Neutrophil (primary cell): ENCODE measurements around the gene ST6GALNAC4.

Experiments used
- H3K27ac ChIP-seq: fragments of 200-600 bp; sonication (generic); 2 replicates; pipeline ENCODE4 v1.5.1; 2016; ENCODE audit warnings: mild to moderate bottlenecking, moderate library complexity
- H3K27me3 ChIP-seq: fragments of 200-600 bp; sonication (generic); 2 replicates; pipeline ENCODE4 v1.6.0; 2016; ENCODE audit warnings: mild to moderate bottlenecking
- H3K36me3 ChIP-seq: fragments of 200-600 bp; sonication (generic); 2 replicates; pipeline ENCODE4 v1.5.1; 2017
- H3K4me1 ChIP-seq, 2 experiments: fragments of 200-600 bp in 1 of 2; sonication (generic) in 1 of 2; 1 replicate in 1 of 2; 2 replicates in 1 of 2; pipeline versions ENCODE4 v1.5.1 to v1.6.1; 2013 to 2016; ENCODE audit warnings: low read depth in 1 of 2, low read length in 1 of 2, mild to moderate bottlenecking in 1 of 2, moderate library complexity in 1 of 2; ENCODE audit not compliant: control insufficient read depth in 1 of 2, insufficient read depth in 1 of 2
- H3K4me3 ChIP-seq, 2 experiments: fragments of 200-600 bp in 1 of 2; sonication (generic) in 1 of 2; 1 replicate in 1 of 2; 2 replicates in 1 of 2; pipeline ENCODE4 v1.5.1; 2013 to 2016; ENCODE audit warnings: low read depth in 1 of 2, low read length in 1 of 2, mild to moderate bottlenecking in 1 of 2, moderate library complexity in 1 of 2
- H3K9me3 ChIP-seq: fragments of 200-600 bp; sonication (generic); 2 replicates; pipeline ENCODE4 v1.5.1; 2016
- TF ChIP-seq, protein P1 (sequence below): fragments of 200-600 bp; sonication (generic); IDR thresholded peaks from 2 replicates; pipeline ENCODE4 v1.5.1; 2016; ENCODE audit warnings: antibody characterized with exemption

ST6GALNAC4 gene

DNA sequence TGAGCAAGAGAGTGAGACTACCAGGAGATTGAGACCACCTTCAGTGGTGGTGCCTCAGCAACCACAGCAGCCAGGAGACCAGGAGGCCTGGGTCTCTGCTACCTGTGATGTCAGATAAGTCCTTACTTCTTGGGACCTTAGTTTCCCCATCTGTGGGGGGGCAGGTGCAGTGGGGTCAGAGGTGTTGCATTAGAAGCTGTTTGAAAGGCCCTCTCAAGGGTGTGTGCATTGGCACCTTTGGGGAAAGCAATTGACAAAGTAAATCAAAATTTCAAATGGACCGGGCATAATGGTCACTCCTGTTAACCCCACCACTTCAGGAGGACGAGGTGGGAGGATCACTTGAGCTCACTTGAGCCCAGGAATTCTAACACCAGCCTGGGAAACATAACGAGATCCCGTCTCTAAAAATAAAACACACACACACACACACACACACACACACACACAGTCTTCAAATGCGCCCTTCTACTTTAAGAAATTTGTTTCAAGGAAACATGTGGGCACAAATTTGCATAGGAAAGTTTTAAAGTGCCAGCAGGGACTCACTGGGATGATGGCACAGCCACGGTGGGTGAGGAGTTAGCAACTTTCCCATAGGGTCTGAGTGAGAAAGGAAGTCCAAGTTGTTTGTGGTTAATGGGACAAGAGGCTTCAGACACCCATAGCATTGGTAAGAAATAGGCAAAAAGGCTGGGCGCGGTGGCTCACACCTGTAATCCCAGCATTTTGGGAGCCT is 38.0 kb downstream of the ST6GALNAC4 start:
- no peak overlapping the region for H3K4me3 ChIP-seq
- no peak overlapping the region for H3K27ac ChIP-seq
- no peaks in the 10 kb centered on the region for H3K36me3 ChIP-seq
- TF ChIP-seq, protein P1, sequence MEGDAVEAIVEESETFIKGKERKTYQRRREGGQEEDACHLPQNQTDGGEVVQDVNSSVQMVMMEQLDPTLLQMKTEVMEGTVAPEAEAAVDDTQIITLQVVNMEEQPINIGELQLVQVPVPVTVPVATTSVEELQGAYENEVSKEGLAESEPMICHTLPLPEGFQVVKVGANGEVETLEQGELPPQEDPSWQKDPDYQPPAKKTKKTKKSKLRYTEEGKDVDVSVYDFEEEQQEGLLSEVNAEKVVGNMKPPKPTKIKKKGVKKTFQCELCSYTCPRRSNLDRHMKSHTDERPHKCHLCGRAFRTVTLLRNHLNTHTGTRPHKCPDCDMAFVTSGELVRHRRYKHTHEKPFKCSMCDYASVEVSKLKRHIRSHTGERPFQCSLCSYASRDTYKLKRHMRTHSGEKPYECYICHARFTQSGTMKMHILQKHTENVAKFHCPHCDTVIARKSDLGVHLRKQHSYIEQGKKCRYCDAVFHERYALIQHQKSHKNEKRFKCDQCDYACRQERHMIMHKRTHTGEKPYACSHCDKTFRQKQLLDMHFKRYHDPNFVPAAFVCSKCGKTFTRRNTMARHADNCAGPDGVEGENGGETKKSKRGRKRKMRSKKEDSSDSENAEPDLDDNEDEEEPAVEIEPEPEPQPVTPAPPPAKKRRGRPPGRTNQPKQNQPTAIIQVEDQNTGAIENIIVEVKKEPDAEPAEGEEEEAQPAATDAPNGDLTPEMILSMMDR, result no peak
- H3K27me3 ChIP-seq, result peaks cover 32% of the 10 kb centered on the region
- H3K9me3 ChIP-seq, result no peaks in the 10 kb centered on the region
- H3K4me1 ChIP-seq, result peaks cover 0 to 7% of the 10 kb centered on the region in 2 experiments

DNA sequence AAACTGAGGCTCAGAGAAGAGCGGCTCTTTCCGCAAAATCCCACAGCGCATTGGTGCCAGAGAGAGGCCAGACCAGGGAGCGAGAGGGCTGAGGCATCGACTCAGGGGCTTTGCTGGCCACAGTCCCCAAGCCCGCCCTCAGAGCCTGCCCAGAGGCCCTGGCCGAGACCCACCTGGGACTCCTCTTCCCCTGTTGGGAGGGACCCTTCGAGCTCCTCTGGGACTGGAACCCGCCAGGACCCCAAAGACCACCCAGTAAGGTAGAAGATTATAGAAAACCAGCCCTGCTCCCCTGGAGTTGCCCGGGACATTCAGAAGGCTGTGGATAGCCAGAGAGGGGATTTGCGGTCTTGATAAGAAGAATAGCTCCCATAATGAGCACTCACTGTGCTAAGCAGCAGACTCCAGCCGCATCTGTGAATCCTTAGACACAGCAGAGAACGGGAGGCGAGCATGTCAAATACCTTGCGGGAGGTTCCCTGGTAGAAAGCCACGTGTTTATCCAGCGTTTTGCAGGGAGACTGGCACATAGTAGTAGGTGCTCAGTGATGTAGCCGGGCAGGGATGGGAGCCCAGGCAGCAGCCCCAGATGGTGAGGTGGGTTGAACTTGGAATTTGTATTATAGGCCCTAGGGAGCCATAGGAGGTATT is 38.7 kb downstream of the ST6GALNAC4 start:
- H3K36me3 ChIP-seq, result no peaks in the 10 kb centered on the region
- TF ChIP-seq, protein P1, result no peak
- no peak overlapping the region for H3K27ac ChIP-seq
- peaks cover 32% of the 10 kb centered on the region for H3K27me3 ChIP-seq
- H3K9me3 ChIP-seq, result no peaks in the 10 kb centered on the region
- H3K4me3 ChIP-seq, result no peak overlapping the region
- peaks cover 0 to 7% of the 10 kb centered on the region in 2 experiments for H3K4me1 ChIP-seq

DNA sequence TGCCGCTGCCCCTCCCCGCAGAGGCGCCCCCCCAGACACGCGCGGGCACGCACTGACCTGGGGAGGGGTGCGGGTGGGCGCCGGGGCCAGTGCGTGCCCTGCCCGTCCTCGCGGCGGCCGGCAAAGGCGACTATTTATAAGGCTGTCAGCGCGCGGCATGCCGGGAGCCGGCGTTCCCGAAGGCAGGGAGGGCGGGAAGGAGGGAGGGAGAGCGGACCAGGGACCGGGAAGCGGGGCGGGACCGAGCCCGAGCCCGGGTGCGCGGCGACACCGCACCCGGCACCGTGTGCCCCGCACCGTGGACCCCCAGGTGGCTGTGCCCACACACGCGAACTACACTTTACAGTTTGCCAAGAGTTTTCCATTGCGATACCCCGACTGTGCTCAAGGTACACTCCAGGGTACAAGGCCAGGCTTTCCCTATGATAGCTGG is 39.3 kb downstream of the ST6GALNAC4 start, which contains the start of gene AK1:
TSS of gene AK1 (minus strand) at position 110 of the 433 bp plus-strand sequence. CDS start 3,058 bp downstream, outside the sequence.
- no peaks in the 10 kb centered on the region for H3K9me3 ChIP-seq
- no peak within 1 kb of the TSS for H3K4me3 ChIP-seq
- no peak within 1 kb of the TSS for H3K27ac ChIP-seq
- H3K36me3 ChIP-seq, result no peaks in the 10 kb centered on the region
- peaks cover 0 to 7% of the 10 kb centered on the region in 2 experiments for H3K4me1 ChIP-seq
- TF ChIP-seq, protein P1, result no peak
- H3K27me3 ChIP-seq, result peaks cover 32% of the 10 kb centered on the region

GRCh38 chr9:127876764-127877562 is 39.9 kb downstream of the ST6GALNAC4 start:
- peaks cover 0 to 7% of the 10 kb centered on the region in 2 experiments for H3K4me1 ChIP-seq
- H3K4me3 ChIP-seq, result no peak overlapping the region
- no peak overlapping the region for H3K27ac ChIP-seq
- TF ChIP-seq, protein P1, result no peak
- H3K9me3 ChIP-seq, result no peaks in the 10 kb centered on the region
- H3K36me3 ChIP-seq, result no peaks in the 10 kb centered on the region
- H3K27me3 ChIP-seq, result peaks cover 32% of the 10 kb centered on the region

DNA sequence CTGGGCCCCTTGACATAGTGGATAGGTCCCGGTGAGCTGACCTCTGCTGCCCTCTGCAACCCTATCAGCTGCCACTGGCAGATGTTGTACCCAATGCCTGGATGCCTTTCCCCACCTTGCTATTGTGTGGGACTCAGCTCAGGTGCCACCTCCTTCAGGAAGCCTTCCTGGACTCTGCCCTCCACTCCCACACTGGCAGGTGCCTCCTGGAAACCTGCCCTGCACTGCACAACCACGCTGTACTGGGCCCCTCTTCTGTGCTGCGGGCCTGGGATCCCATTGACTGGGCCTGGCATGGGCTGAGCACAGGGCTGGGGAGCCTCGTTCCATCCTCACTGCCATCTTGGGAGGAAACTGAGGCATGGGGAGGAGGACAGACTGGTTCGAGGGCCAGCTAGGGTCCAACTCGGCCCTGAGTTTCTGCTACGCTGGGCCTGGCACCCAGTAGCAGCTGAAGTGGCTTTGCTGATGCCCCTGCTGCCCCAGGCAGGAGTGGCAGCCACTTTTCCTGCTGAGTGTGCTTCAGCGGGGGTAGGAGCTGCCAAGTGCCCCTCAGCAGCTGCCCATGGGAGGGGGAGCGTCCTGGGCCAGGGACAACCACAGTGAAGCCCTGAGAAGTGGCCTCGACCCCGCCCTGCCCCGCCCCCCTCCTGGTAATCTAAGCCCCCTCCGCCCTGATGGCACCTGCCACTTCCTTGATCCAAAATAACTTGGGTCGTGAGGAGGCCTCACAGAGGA is 40.6 kb downstream of the ST6GALNAC4 start:
- no peak overlapping the region for H3K4me3 ChIP-seq
- H3K4me1 ChIP-seq, result peaks cover 0 to 7% of the 10 kb centered on the region in 2 experiments
- TF ChIP-seq, protein P1, result no peak

More for the DNA sequence above, 40.6 kb downstream of the ST6GALNAC4 start:
- H3K9me3 ChIP-seq, result no peaks in the 10 kb centered on the region
- H3K27me3 ChIP-seq, result peaks cover 32% of the 10 kb centered on the region
- H3K27ac ChIP-seq, result no peak overlapping the region
- no peaks in the 10 kb centered on the region for H3K36me3 ChIP-seq
